ENCODE measurements around the gene DDX3X.
"Not testable (repeated sequence)": the region's sequence is repeated elsewhere in the genome, so short reads cannot be mapped to it uniquely, and the experiment has no call there.

GRCh38 chrX:41285928-41286327 lies 48.0 kb upstream of the DDX3X start:
- TF ChIP-seq ZNF512 (CRISPR knock-in tag; IDR thresholded peaks at IDR 0.05; ENCODE audit: borderline replicate concordance); CTCF (IDR thresholded peaks at IDR 0.05); NR3C1 (CRISPR knock-in tag; conservative IDR thresholded peaks at IDR 0.05; ENCODE audit: low read depth); MAX (CRISPR knock-in tag; IDR thresholded peaks at IDR 0.05): not testable (repeated sequence)
